GM18526 (cell line): ENCODE data around the gene KLHL29.

ENCODE experiments used
- POLR2A ChIP-seq: IDR thresholded peaks from 3 replicates; pipeline ENCODE4 v1.6.1; 2011; ENCODE audit not compliant: insufficient read length; ENCODE audit errors: extremely low read depth

KLHL29 gene

DNA sequence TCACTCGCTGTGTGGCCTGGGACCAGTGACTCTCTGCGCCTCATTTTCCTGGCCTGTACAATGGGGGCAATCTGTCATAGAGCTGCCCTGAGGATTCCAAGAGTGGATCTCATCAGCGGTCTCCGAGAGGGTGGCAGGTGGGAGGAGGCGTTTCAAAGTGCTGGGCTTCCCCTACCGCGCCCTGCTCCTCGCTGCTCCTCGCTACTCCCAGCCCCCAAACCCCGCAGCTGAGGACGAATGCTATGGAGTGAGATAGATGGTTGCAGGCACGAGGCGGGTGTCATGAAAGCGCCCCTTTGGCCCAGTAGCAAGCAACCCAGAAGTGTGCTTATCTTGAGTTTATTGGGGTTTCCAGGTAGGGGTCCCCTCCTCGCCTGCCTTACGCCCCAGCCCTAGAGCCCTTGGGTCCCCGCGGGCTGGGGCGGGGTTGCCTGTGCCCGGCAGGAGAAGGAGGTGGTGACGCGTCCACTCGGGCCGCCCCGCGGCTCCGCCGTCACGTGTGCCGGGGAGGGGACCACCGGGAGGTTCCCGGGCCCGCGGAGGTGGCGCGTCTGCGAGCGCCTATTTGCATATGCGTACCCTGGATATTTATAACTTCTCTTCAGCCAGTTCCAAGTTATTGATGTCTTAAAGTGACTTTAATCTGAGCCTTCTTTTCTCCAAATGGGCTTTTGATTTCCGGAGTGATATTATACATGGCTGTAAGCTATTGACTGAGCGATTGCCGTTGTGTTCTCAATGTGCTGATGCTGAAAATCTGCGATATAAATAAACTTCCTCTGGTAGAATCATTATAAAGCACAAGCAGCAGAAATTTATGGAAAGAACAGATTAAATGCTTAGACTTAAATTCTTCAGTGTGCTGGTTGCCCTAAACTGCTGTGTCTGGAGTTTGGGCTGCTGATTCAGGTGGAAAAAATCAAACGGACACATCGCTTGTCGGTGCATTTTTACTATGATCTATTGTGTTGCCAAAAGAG, 278.3 kb downstream of the KLHL29 start:
- TF ChIP-seq POLR2A = no peak

DNA sequence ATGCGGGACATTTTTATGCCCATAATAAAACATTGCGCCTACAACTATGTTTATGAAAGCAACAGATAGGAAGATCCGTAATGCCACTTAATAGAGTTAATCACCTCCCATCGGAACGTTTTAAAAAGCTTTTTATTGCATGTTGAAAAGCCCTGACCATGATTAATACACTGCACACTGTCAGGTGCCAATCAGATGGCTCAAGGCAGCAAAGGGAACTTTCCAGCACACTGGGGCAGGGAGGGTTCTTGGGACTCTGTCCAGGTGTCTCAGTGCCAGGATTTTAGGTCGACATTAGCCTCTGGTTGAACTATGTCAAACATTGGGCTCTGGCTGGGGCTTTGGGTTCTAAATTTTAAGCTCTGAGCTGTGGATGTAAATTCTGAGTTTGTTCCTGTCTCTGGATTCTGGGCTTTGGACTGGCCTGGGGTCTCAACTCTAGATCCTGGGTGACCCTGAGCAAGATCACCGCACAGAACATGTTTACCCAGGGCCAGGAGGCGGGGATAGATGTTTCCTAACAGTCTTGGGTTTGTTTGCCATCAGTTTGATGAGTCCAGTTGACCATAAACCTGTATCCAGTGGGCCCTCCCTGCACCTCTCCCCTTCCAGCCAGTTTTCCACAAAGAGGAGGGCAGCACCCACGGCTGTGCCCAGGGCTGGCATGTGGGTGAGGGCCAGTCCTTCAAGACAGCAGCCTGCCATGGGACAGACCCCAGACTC, 279.2 kb downstream of the KLHL29 start:
- TF ChIP-seq POLR2A = no peak

DNA sequence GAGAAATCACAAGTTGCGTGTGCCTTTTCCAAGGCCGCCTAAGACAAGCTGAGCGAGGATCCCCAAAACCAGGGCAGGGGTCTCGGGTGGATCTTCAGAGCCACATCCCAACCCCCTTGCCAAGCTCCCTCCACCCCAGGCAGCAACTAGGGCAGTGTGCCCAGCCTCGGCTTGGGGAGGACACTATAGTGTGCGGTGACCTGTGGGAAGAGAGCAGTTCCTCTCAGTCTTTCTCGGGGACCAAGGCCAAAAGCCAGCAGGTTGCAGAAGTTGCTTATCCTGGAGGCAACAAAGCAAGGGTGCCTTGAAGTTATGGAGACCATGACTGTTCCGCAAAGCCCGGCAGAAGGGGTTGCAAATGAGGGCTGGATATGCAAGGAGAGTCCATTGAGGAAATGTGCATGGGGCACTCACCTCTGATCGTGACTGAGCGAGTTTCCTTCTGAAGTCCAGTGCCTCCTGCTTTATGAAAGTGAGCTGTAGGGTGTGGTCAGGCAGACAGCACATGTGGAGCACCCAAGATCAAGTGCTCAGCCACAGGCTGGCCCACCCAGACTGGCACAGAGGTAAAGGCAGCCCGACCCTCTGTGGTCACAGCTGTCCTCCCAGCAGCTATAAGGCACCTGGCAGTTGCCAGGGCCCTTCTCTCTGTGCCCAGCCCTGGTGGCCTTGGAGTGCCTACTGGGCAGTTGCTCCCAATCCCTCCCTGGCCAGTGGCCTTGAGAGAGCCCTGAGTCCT, 281.4 kb downstream of the KLHL29 start:
- no peak for TF ChIP-seq POLR2A

- TF ChIP-seq POLR2A = no peak
These were observed 282.0 kb downstream of the KLHL29 start for GRCh38 chr2:23666980-23667357.

DNA sequence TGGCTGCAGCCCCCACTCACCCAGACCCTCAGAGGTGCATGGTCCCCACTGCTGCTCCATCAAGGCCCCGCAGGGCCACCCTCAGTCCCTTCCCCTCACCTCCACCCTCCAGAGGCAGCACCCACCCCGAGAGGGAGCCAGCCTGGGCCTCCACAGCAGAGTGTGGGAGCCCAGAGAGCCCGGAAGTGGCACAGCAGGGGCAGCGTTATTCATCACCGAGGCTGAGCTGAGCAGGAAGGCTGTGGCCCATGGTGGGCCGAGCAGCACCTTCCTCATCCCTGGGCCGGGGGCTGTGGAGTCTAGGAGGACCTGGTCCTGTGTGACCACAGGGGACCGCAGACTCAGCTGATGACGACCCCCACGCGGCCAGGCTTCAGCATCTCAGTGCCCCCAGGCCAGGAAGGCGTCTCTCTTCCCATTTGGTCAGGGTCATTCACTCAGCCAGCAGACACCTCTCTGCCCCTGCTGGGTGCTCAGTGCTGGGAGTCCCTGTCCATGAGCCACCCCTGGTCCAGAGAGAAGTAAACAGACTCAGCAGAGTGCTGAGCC, 283.9 kb downstream of the KLHL29 start:
- TF ChIP-seq POLR2A = no peak

GRCh38 chr2:23669413-23670244, 284.6 kb downstream of the KLHL29 start:
- no peak for TF ChIP-seq POLR2A

GRCh38 chr2:23670245-23670592, 285.2 kb downstream of the KLHL29 start:
- no peak for TF ChIP-seq POLR2A

- TF ChIP-seq POLR2A = no peak
These were observed 288.1 kb downstream of the KLHL29 start for GRCh38 chr2:23673082-23673481.

- TF ChIP-seq POLR2A = no peak
These were observed 289.1 kb downstream of the KLHL29 start for GRCh38 chr2:23673830-23674679.

GRCh38 chr2:23675506-23675905, 290.5 kb downstream of the KLHL29 start:
- no peak for TF ChIP-seq POLR2A

- TF ChIP-seq POLR2A = no peak
These were observed 292.9 kb downstream of the KLHL29 start for GRCh38 chr2:23677836-23678235.

GRCh38 chr2:23679044-23679443, 294.1 kb downstream of the KLHL29 start:
- no peak for TF ChIP-seq POLR2A

- TF ChIP-seq POLR2A = no peak
These were observed 296.0 kb downstream of the KLHL29 start for GRCh38 chr2:23680951-23681350.
